Mesenchymal stem cell (in vitro differentiated cells and primary cell): ENCODE data around the gene VRK2.

Experiments
- DNase-seq: peaks from one replicate; pipeline ENCODE4 v3.0.0-alpha.2; 2013
- H2AFZ ChIP-seq: one replicate; pipeline ENCODE4 v1.6.1; 2013; ENCODE audit warnings: low read depth, mild to moderate bottlenecking, control low read depth, inconsistent platforms, low read length, moderate library complexity
- H2AK5ac ChIP-seq: 2 replicates; pipeline ENCODE4 v1.6.1; 2013; ENCODE audit warnings: low read length, moderate library complexity, mild to moderate bottlenecking, inconsistent platforms; ENCODE audit not compliant: severe bottlenecking
- H2BK120ac ChIP-seq: one replicate; pipeline ENCODE4 v1.6.1; 2013; ENCODE audit warnings: low read depth, mild to moderate bottlenecking, inconsistent platforms, low read length, moderate library complexity
- H2BK12ac ChIP-seq, 2 experiments: one replicate each; pipeline ENCODE4 v1.6.1; 2013; ENCODE audit warnings: inconsistent platforms in 2 of 2, low read length in 2 of 2, mild to moderate bottlenecking in 2 of 2, moderate library complexity in 2 of 2, control low read depth in 1 of 2
- H2BK15ac ChIP-seq: one replicate; pipeline ENCODE4 v1.6.1; 2013; ENCODE audit warnings: mild to moderate bottlenecking, low read depth, inconsistent platforms; ENCODE audit not compliant: poor library complexity, severe bottlenecking
- H2BK5ac ChIP-seq: 2 replicates; pipeline ENCODE4 v1.6.1; 2013; ENCODE audit warnings: low read depth, mild to moderate bottlenecking, low read length, control low read depth, inconsistent platforms; ENCODE audit not compliant: poor library complexity, severe bottlenecking
- H3K14ac ChIP-seq, 2 experiments: one replicate each; pipeline ENCODE4 v1.6.1; 2013; ENCODE audit warnings: inconsistent platforms in 2 of 2, low read length in 2 of 2, control low read depth in 1 of 2, mild to moderate bottlenecking in 1 of 2, moderate library complexity in 1 of 2
- H3K18ac ChIP-seq, 2 experiments: one replicate each; pipeline ENCODE4 v1.6.1; 2013; ENCODE audit warnings: inconsistent platforms in 2 of 2, low read length in 2 of 2, control low read depth in 1 of 2, low read depth in 1 of 2, mild to moderate bottlenecking in 1 of 2
- H3K23ac ChIP-seq, 2 experiments: one replicate each; pipeline ENCODE4 v1.6.1; 2013; ENCODE audit warnings: inconsistent platforms in 2 of 2, low read length in 2 of 2, mild to moderate bottlenecking in 2 of 2, moderate library complexity in 2 of 2, control low read depth in 1 of 2
- H3K27ac ChIP-seq: 2 replicates; pipeline ENCODE4 v1.5.1; 2013; ENCODE audit warnings: mild to moderate bottlenecking, moderate library complexity, low read length, control low read depth, inconsistent platforms; ENCODE audit not compliant: poor library complexity, severe bottlenecking
- H3K27me3 ChIP-seq, 2 experiments: 2 replicates each; pipeline versions ENCODE4 v1.6.1 to v1.7.0; 2013; ENCODE audit warnings: low read length in 2 of 2, mild to moderate bottlenecking in 2 of 2, moderate library complexity in 2 of 2, control low read depth in 1 of 2, inconsistent platforms in 1 of 2; ENCODE audit not compliant: control insufficient read depth in 1 of 2, insufficient read depth in 1 of 2
- H3K36me3 ChIP-seq, 2 experiments: 2 replicates each; pipeline versions ENCODE4 v1.6.1 to v1.7.0; 2013; ENCODE audit warnings: low read length in 2 of 2, control low read depth in 1 of 2, inconsistent platforms in 1 of 2, low read depth in 1 of 2, mild to moderate bottlenecking in 1 of 2; ENCODE audit not compliant: insufficient read depth in 2 of 2, control insufficient read depth in 1 of 2
- H3K4ac ChIP-seq, 2 experiments: one replicate each; pipeline ENCODE4 v1.6.1; 2013; ENCODE audit warnings: inconsistent platforms in 2 of 2, low read length in 2 of 2, mild to moderate bottlenecking in 2 of 2, moderate library complexity in 2 of 2, control low read depth in 1 of 2, low read depth in 1 of 2
- H3K4me1 ChIP-seq: 2 replicates; pipeline ENCODE4 v1.6.1; 2013; ENCODE audit warnings: low read depth, low read length, control low read depth; ENCODE audit not compliant: control insufficient read depth, insufficient read depth
- H3K4me2 ChIP-seq: 2 replicates; pipeline ENCODE4 v1.6.1; 2013; ENCODE audit warnings: low read length, mild to moderate bottlenecking, inconsistent platforms; ENCODE audit not compliant: poor library complexity, severe bottlenecking
- H3K4me3 ChIP-seq, 2 experiments: 2 replicates each; pipeline versions ENCODE4 v1.5.1 to v1.7.0; 2013; ENCODE audit warnings: low read length in 2 of 2, mild to moderate bottlenecking in 2 of 2, control low read depth in 1 of 2, low read depth in 1 of 2; ENCODE audit not compliant: insufficient read depth in 1 of 2
- H3K79me1 ChIP-seq: replicated peaks from 2 replicates; pipeline ENCODE4 v1.6.1; 2013; ENCODE audit warnings: mild to moderate bottlenecking, control low read depth, low read length, inconsistent platforms; ENCODE audit not compliant: poor library complexity, severe bottlenecking
- H3K9ac ChIP-seq: 2 replicates; pipeline ENCODE4 v1.7.0; 2013; ENCODE audit warnings: mild to moderate bottlenecking, low read length, moderate library complexity
- H3K9me3 ChIP-seq: 2 replicates; pipeline ENCODE4 v1.7.0; 2013; ENCODE audit warnings: mild to moderate bottlenecking, low read length; ENCODE audit not compliant: control insufficient read depth
- H4K8ac ChIP-seq: one replicate; pipeline ENCODE4 v1.6.1; 2013; ENCODE audit warnings: inconsistent platforms, mild to moderate bottlenecking, low read length, moderate library complexity
- H4K91ac ChIP-seq: one replicate; pipeline ENCODE4 v1.6.1; 2013; ENCODE audit warnings: mild to moderate bottlenecking, low read length, inconsistent platforms
- WGBS: methylation state at CpG from one replicate; pipeline ENCODE4 v1.1.7; 2013; ENCODE audit warnings: mixed read lengths; 5-methylcytosine and 5-hydroxymethylcytosine counted together

VRK2 gene

GRCh38 chr2:58106896-58107295 lies 60.3 kb downstream of the VRK2 start:
- Histone ChIP-seq H3K14ac (no peak overlapping the region), H3K4me3 (peak overlapping the region in 1 of 2 experiments; percentile 51), H2BK5ac (no peak overlapping the region), H3K9ac (peak overlapping the region; percentile 78), H3K4me1 (no peaks in the 10 kb centered on the region), H3K18ac (no peak overlapping the region), H3K4me2 (no peak overlapping the region), H3K36me3 (no peaks in the 10 kb centered on the region), H3K79me1 (peaks cover 9% of the 10 kb centered on the region), H2BK120ac (no peak overlapping the region), H2BK15ac (no peak overlapping the region), H3K9me3 (no peaks in the 10 kb centered on the region), H3K4ac (no peak overlapping the region), H3K23ac (no peak overlapping the region), H4K91ac (no peak overlapping the region), H4K8ac (no peak overlapping the region), H2BK12ac (no peak overlapping the region), H3K27me3 (no peaks in the 10 kb centered on the region), H2AK5ac (no peak overlapping the region), H3K27ac (no peak overlapping the region), H2AFZ (no peak overlapping the region)
- peak; percentile 26 for DNase-seq

GRCh38 chr2:58107803-58108710 lies 61.5 kb downstream of the VRK2 start:
- Histone ChIP-seq H4K91ac (no peak overlapping the region), H2BK120ac (no peak overlapping the region), H2AK5ac (no peak overlapping the region), H3K9ac (peak overlapping the region; percentile 78), H3K9me3 (no peaks in the 10 kb centered on the region), H3K4ac (no peak overlapping the region), H3K27ac (peak overlapping the region; percentile 21), H4K8ac (no peak overlapping the region), H3K36me3 (no peaks in the 10 kb centered on the region), H2AFZ (peak overlapping the region; percentile 10), H3K4me3 (peak overlapping the region in 1 of 2 experiments; percentile 51), H3K14ac (no peak overlapping the region), H2BK5ac (no peak overlapping the region), H3K23ac (no peak overlapping the region), H3K4me2 (no peak overlapping the region), H2BK15ac (no peak overlapping the region), H3K27me3 (no peaks in the 10 kb centered on the region), H3K79me1 (peaks cover 11% of the 10 kb centered on the region), H3K18ac (peak overlapping the region in 1 of 2 experiments; percentile 82), H3K4me1 (no peaks in the 10 kb centered on the region), H2BK12ac (peak overlapping the region in 1 of 2 experiments; percentile 63)
- WGBS: 61% methylated on average over 8 of the region's 10 CpGs
- DNase-seq: peak; percentile 98

- no CpG with 5 or more reads among the region's 2 CpGs for WGBS
- H3K4me1 ChIP-seq: no peaks in the 10 kb centered on the region
Measured at GRCh38 chr2:58109481-58109880, 62.9 kb downstream of the VRK2 start.

GRCh38 chr2:58110765-58111164 lies 64.2 kb downstream of the VRK2 start:
- Histone ChIP-seq H3K36me3 (no peaks in the 10 kb centered on the region), H3K4me3 (no peak overlapping the region), H2BK120ac (no peak overlapping the region), H2BK15ac (no peak overlapping the region), H3K4me1 (no peaks in the 10 kb centered on the region), H3K27me3 (no peaks in the 10 kb centered on the region), H3K9me3 (no peaks in the 10 kb centered on the region), H3K18ac (no peak overlapping the region), H4K8ac (no peak overlapping the region), H3K4ac (no peak overlapping the region), H3K4me2 (no peak overlapping the region), H2AFZ (no peak overlapping the region), H4K91ac (no peak overlapping the region), H3K14ac (no peak overlapping the region), H2AK5ac (no peak overlapping the region), H3K23ac (no peak overlapping the region), H3K9ac (no peak overlapping the region), H2BK12ac (no peak overlapping the region), H3K79me1 (peaks cover 11% of the 10 kb centered on the region), H2BK5ac (no peak overlapping the region), H3K27ac (no peak overlapping the region)
- 92% methylated on average over 3 of the region's 6 CpGs for WGBS
- no peak for DNase-seq

More at GRCh38 chr2:58109481-58109880, 62.9 kb downstream of the VRK2 start:
- Histone ChIP-seq H3K9me3 (no peaks in the 10 kb centered on the region), H3K23ac (no peak overlapping the region), H4K91ac (no peak overlapping the region), H3K14ac (no peak overlapping the region), H3K4ac (no peak overlapping the region), H3K18ac (no peak overlapping the region), H3K36me3 (no peaks in the 10 kb centered on the region), H2BK120ac (no peak overlapping the region), H3K4me2 (no peak overlapping the region), H2BK5ac (no peak overlapping the region), H2AFZ (no peak overlapping the region), H3K27me3 (no peaks in the 10 kb centered on the region), H2AK5ac (no peak overlapping the region), H3K27ac (no peak overlapping the region), H4K8ac (no peak overlapping the region), H3K4me3 (peak overlapping the region in 1 of 2 experiments; percentile 44), H3K9ac (peak overlapping the region; percentile 78), H2BK15ac (no peak overlapping the region), H3K79me1 (peaks cover 11% of the 10 kb centered on the region), H2BK12ac (no peak overlapping the region)
- no peak for DNase-seq
